H1 (cell line): ENCODE results near the gene IL1RL1. TPM values are rescaled to one million over a fixed set of nuclear protein-coding genes. Genes with fewer than 3 reads are reported as not detected.

Experiments used
- CTCF ChIA-PET: fragments of 300-600 bp; sonication (Branson Sonifier 250); formaldehyde crosslinking; loops from one replicate; lab custom pipeline; 2021; ENCODE audit not compliant: partially characterized antibody; lab: Charles Lee
- POLR2A ChIA-PET: fragments of 300-600 bp; sonication (Branson Sonifier 250); formaldehyde crosslinking; loops from one replicate; lab custom pipeline; 2021; ENCODE audit warnings: inconsistent platforms; ENCODE audit not compliant: partially characterized antibody; lab: Charles Lee
- DNase-seq, 2 experiments: peaks; one replicate each; pipeline versions ENCODE4 v3.0.0 to v3.0.0-alpha.2; 2010 to 2022; ENCODE audit warnings: low spot score in 2 of 2, low read depth in 1 of 2, mixed read lengths in 1 of 2
- FAIRE-seq: peaks from 2 replicates; lab custom pipeline; 2011; peaks lifted over from hg19 to GRCh38; lab: Jason Lieb, UNC
- H2AFZ ChIP-seq: 2 replicates; pipeline ENCODE4 v1.8.1; 2012; ENCODE audit warnings: low read length, inconsistent platforms
- H2AK5ac ChIP-seq: 2 replicates; pipeline ENCODE4 v1.6.1; 2013; ENCODE audit warnings: low read depth, low read length
- H2BK120ac ChIP-seq: replicated peaks from 2 replicates; pipeline ENCODE3; 2013; ENCODE audit warnings: low read depth, low read length, inconsistent platforms
- H2BK12ac ChIP-seq: 2 replicates; pipeline ENCODE4 v1.6.1; 2013; ENCODE audit warnings: low read depth, low read length
- H2BK15ac ChIP-seq: 2 replicates; pipeline ENCODE4 v1.6.1; 2013; ENCODE audit warnings: low read length
- H2BK20ac ChIP-seq: 2 replicates; pipeline ENCODE4 v1.6.1; 2013; ENCODE audit warnings: low read length
- H2BK5ac ChIP-seq: 2 replicates; pipeline ENCODE4 v1.6.1; 2013; ENCODE audit warnings: low read depth, low read length
- H3K14ac ChIP-seq: 2 replicates; pipeline ENCODE4 v1.6.1; 2013; ENCODE audit warnings: inconsistent platforms; ENCODE audit not compliant: insufficient read length
- H3K18ac ChIP-seq: 2 replicates; pipeline ENCODE4 v1.6.1; 2013; ENCODE audit warnings: low read length; ENCODE audit errors: extremely low read depth
- H3K23ac ChIP-seq: 2 replicates; pipeline ENCODE4 v1.6.1; 2013; ENCODE audit warnings: inconsistent platforms; ENCODE audit not compliant: insufficient read length
- H3K23me2 ChIP-seq: 2 replicates; pipeline ENCODE4 v1.6.1; 2013; ENCODE audit warnings: low read depth, low read length
- H3K27ac ChIP-seq: 2 replicates; pipeline ENCODE4 v1.6.1; 2011; ENCODE audit warnings: low read depth, low read length, inconsistent platforms
- H3K27me3 ChIP-seq, 4 experiments: replicated peaks in 1 of 4; 1 replicate in 1 of 4; 2 replicates in 3 of 4; pipeline versions ENCODE4 v1.6.1 to v1.8.1; 2011 to 2013; ENCODE audit warnings: low read length in 3 of 4, mild to moderate bottlenecking in 3 of 4, inconsistent platforms in 2 of 4, mixed read lengths in 2 of 4, moderate library complexity in 1 of 4; ENCODE audit not compliant: control insufficient read depth in 3 of 4, insufficient read depth in 3 of 4; ENCODE audit errors: extremely low read depth in 1 of 4
- H3K36me3 ChIP-seq, 4 experiments: 2 replicates each; pipeline versions ENCODE4 v1.6.1 to v1.8.1; 2011 to 2013; ENCODE audit warnings: mild to moderate bottlenecking in 4 of 4, low read length in 3 of 4, moderate library complexity in 2 of 4, control low read depth in 1 of 4, inconsistent platforms in 1 of 4; ENCODE audit not compliant: insufficient read depth in 4 of 4, control insufficient read depth in 2 of 4
- H3K4ac ChIP-seq: replicated peaks from 2 replicates; pipeline ENCODE3; 2013; ENCODE audit warnings: low read length, low read depth, mixed read lengths, inconsistent platforms; ENCODE audit not compliant: insufficient read length
- H3K4me1 ChIP-seq, 4 experiments: replicated peaks in 1 of 4; 1 replicate in 1 of 4; 2 replicates in 3 of 4; pipeline versions ENCODE4 v1.6.1 to v1.8.1; 2011 to 2013; ENCODE audit warnings: low read length in 3 of 4, inconsistent platforms in 2 of 4, mixed read lengths in 1 of 4; ENCODE audit not compliant: insufficient read depth in 4 of 4, control insufficient read depth in 3 of 4
- H3K4me2 ChIP-seq, 2 experiments: 2 replicates each; pipeline versions ENCODE4 v1.6.1 to v1.8.1; 2011 to 2013; ENCODE audit warnings: low read depth in 2 of 2, low read length in 2 of 2, control low read depth in 1 of 2, inconsistent platforms in 1 of 2, mild to moderate bottlenecking in 1 of 2; ENCODE audit not compliant: insufficient read depth in 1 of 2
- H3K4me3 ChIP-seq, 4 experiments: fragments of 200-600, 300-600 bp in 1 of 4; sonication (generic), shearing (Covaris generic), sonication (Bioruptor Twin) in 1 of 4; 2 replicates each; pipeline versions ENCODE4 v1.5.1 to v1.8.1; 2011 to 2016; ENCODE audit warnings: low read length in 4 of 4, low read depth in 3 of 4, control low read depth in 2 of 4, inconsistent platforms in 2 of 4, mild to moderate bottlenecking in 2 of 4, mixed read lengths in 1 of 4, moderate library complexity in 1 of 4; ENCODE audit not compliant: insufficient read depth in 2 of 4; ENCODE audit errors: extremely low read depth in 1 of 4
- H3K56ac ChIP-seq: replicated peaks from 2 replicates; pipeline ENCODE3; 2013; ENCODE audit warnings: low read depth, mild to moderate bottlenecking, mixed read lengths, low read length, inconsistent platforms; ENCODE audit not compliant: insufficient read length
- H3K79me1 ChIP-seq: 2 replicates; pipeline ENCODE4 v1.6.1; 2013; ENCODE audit warnings: low read depth, low read length, control low read depth
- H3K79me2 ChIP-seq, 2 experiments: 2 replicates each; pipeline versions ENCODE4 v1.6.1 to v1.8.1; 2012 to 2013; ENCODE audit warnings: low read length in 2 of 2, mild to moderate bottlenecking in 2 of 2, inconsistent platforms in 1 of 2; ENCODE audit not compliant: insufficient read depth in 2 of 2, control insufficient read depth in 1 of 2
- H3K9ac ChIP-seq, 4 experiments: replicated peaks in 1 of 4; 1 replicate in 1 of 4; 2 replicates in 3 of 4; pipeline versions ENCODE4 v1.6.1 to v1.8.1; 2011 to 2013; ENCODE audit warnings: low read depth in 3 of 4, low read length in 3 of 4, control low read depth in 2 of 4, mild to moderate bottlenecking in 2 of 4, moderate library complexity in 2 of 4, inconsistent platforms in 1 of 4; ENCODE audit errors: extremely low read depth in 1 of 4
- H3K9me3 ChIP-seq, 2 experiments: 2 replicates each; pipeline versions ENCODE4 v1.6.1 to v1.8.1; 2012 to 2013; ENCODE audit warnings: mild to moderate bottlenecking in 2 of 2, moderate library complexity in 2 of 2, control low read depth in 1 of 2, inconsistent platforms in 1 of 2, low read depth in 1 of 2, low read length in 1 of 2, mixed read lengths in 1 of 2; ENCODE audit not compliant: insufficient read depth in 2 of 2
- H4K20me1 ChIP-seq, 2 experiments: replicated peaks in 1 of 2; 2 replicates each; pipeline versions ENCODE3 to v1.8.1; 2011 to 2013; ENCODE audit warnings: inconsistent platforms in 2 of 2, low read length in 2 of 2, mild to moderate bottlenecking in 1 of 2; ENCODE audit not compliant: insufficient read depth in 2 of 2, control insufficient read depth in 1 of 2
- H4K5ac ChIP-seq: 2 replicates; pipeline ENCODE4 v1.6.1; 2013; ENCODE audit warnings: low read length, low read depth, mixed read lengths, inconsistent platforms; ENCODE audit not compliant: insufficient read length
- H4K8ac ChIP-seq: 2 replicates; pipeline ENCODE4 v1.8.0; 2013; ENCODE audit warnings: mild to moderate bottlenecking, moderate library complexity, low read length, inconsistent platforms; ENCODE audit not compliant: insufficient read depth; ENCODE audit errors: extremely low read depth
- H4K91ac ChIP-seq: replicated peaks from 2 replicates; pipeline ENCODE3; 2013; ENCODE audit warnings: low read length, mixed read lengths, inconsistent platforms; ENCODE audit not compliant: insufficient read length
- GTF2F1 ChIP-seq: IDR thresholded peaks from 2 replicates; pipeline ENCODE4 v1.6.1; 2012; ENCODE audit warnings: low read depth, low read length, improper control_type of control experiment, borderline replicate concordance
- WGBS, 2 experiments: shearing (Covaris generic) in 1 of 2; methylation state at CpG; one replicate each; pipeline versions ENCODE4 v1.1.6 to v1.1.7; 2013 to 2015; ENCODE audit warnings: low lambda C conversion rate in 2 of 2, mixed read lengths in 2 of 2, inconsistent platforms in 1 of 2, low coverage in 1 of 2, missing lambda C conversion rate in 1 of 2; ENCODE audit not compliant: insufficient replicate concordance in 2 of 2, insufficient coverage in 1 of 2, insufficient read length in 1 of 2; ENCODE audit errors: extremely low coverage in 1 of 2, missing lambda C conversion rate in 1 of 2; 5-methylcytosine and 5-hydroxymethylcytosine counted together
- polyA plus RNA-seq, 7 experiments: library from polyadenylated mRNA; depleted of rRNA in 3 of 7; stranded (reverse) in 5 of 7; unstranded in 2 of 7; fragments of >200 nt in 5 of 7; fragments of 200-250 nt in 2 of 7; gene quantifications; 1 replicate in 5 of 7; 2 replicates in 1 of 7; 4 replicates in 1 of 7; pipeline versions ENCODE4 v1.2.1 to v1.2.3, GENCODE V29; 2011 to 2013; ENCODE audit warnings: missing spikeins in 2 of 7, mixed read lengths in 2 of 7
- total RNA-seq: library from RNA; stranded (reverse); fragmentation: NEBNext Ultra II Directional; extraction: Animal tissue kit (Norgen Biotek cat#: 25700); gene quantifications from 2 replicates; pipeline ENCODE4 v1.2.1, GENCODE V29; 2021

The IL1RL1 gene
- total and polyA plus RNA-seq, 2 of the 8 experiments (the other 6 are each of a cell fraction or from before 2014, with no cell fraction given): not detected

- TF ChIP-seq GTF2F1: no peak
- no peak overlapping the region for H3K56ac ChIP-seq
- H3K9ac ChIP-seq: no peak overlapping the region
- no peak overlapping the region for H2BK5ac ChIP-seq
- DNase-seq: no peak
- no peak overlapping the region for H3K14ac ChIP-seq
- no peaks in the 10 kb centered on the region for H3K23me2 ChIP-seq
- H2AK5ac ChIP-seq: no peak overlapping the region
- no peaks in the 10 kb centered on the region for H3K27me3 ChIP-seq
- H2BK20ac ChIP-seq: no peak overlapping the region
- no peaks in the 10 kb centered on the region for H3K79me1 ChIP-seq
- H2AFZ ChIP-seq: no peak overlapping the region
- ChIA-PET POLR2A (no interaction called here), CTCF (no interaction called here)
- no peak overlapping the region for H3K27ac ChIP-seq
- no peaks in the 10 kb centered on the region for H3K9me3 ChIP-seq
- no peaks in the 10 kb centered on the region for H3K4me1 ChIP-seq
- no peak overlapping the region for H2BK15ac ChIP-seq
- H2BK120ac ChIP-seq: no peak overlapping the region
- H3K79me2 ChIP-seq: no peaks in the 10 kb centered on the region
- H3K4me2 ChIP-seq: no peak overlapping the region
- no peak overlapping the region for H4K8ac ChIP-seq
- no peak overlapping the region for H3K18ac ChIP-seq
- no peaks in the 10 kb centered on the region for H3K36me3 ChIP-seq
- H3K4ac ChIP-seq: no peak overlapping the region
- no peak overlapping the region for H2BK12ac ChIP-seq
- H3K4me3 ChIP-seq: no peak overlapping the region
- WGBS, 2 experiments: 81% methylated on average over 8 of the region's 8 CpGs; no CpG with 5 or more reads in 1 of the 2 experiments
- no peak overlapping the region for H4K5ac ChIP-seq
- H3K23ac ChIP-seq: no peak overlapping the region
- H4K20me1 ChIP-seq: no peaks in the 10 kb centered on the region
- H4K91ac ChIP-seq: peak overlapping the region; percentile 47
- no peak for FAIRE-seq
These were observed 2.1 kb downstream of the IL1RL1 start for GRCh38 chr2:102313471-102313870.
